ENCODE results near the gene CATSPER1.

The CATSPER1 gene

GRCh38 chr11:66002648-66003225, 23.5 kb downstream of the CATSPER1 start:
- DNase-seq (ENCODE audit: low spot score): no peak

- peak; percentile 96 for DNase-seq (ENCODE audit: low spot score)
Measured at GRCh38 chr11:66001942-66002647, 24.2 kb downstream of the CATSPER1 start, which contains the start of the genes BANF1 and EIF1AD. Gene BANF1 (plus strand): TSS chr11:66002503. CDS start chr11:66003251, 748 bp downstream. Gene EIF1AD (minus strand): TSS chr11:66002157. CDS start chr11:66000389, 1,768 bp downstream.

GRCh38 chr11:65997286-65997685, 29.0 kb downstream of the CATSPER1 start:
- no peak for DNase-seq (ENCODE audit: low spot score)

- no peak for DNase-seq (ENCODE audit: low spot score)
Measured at GRCh38 chr11:65992056-65992455, 34.2 kb downstream of the CATSPER1 start.

- DNase-seq (ENCODE audit: low spot score): peak; percentile 96
Measured at GRCh38 chr11:65988791-65989592, 37.3 kb downstream of the CATSPER1 start.

GRCh38 chr11:65987336-65987735, 38.9 kb downstream of the CATSPER1 start:
- DNase-seq (ENCODE audit: low spot score): no peak

- DNase-seq (ENCODE audit: low spot score): no peak
Measured at GRCh38 chr11:65983589-65983987, 42.7 kb downstream of the CATSPER1 start.

GRCh38 chr11:65982824-65983588, 43.3 kb downstream of the CATSPER1 start:
- no peak for DNase-seq (ENCODE audit: low spot score)

GRCh38 chr11:65981972-65982823, 44.1 kb downstream of the CATSPER1 start:
- DNase-seq (ENCODE audit: low spot score): no peak

- DNase-seq (ENCODE audit: low spot score): no peak
Measured at GRCh38 chr11:65981101-65981740, 45.1 kb downstream of the CATSPER1 start.

GRCh38 chr11:65979261-65979759, 47.0 kb downstream of the CATSPER1 start:
- DNase-seq (ENCODE audit: low spot score): no peak

GRCh38 chr11:65978391-65979238, 47.7 kb downstream of the CATSPER1 start:
- DNase-seq (ENCODE audit: low spot score): no peak

- DNase-seq (ENCODE audit: low spot score): no peak
Measured at GRCh38 chr11:65977621-65978390, 48.5 kb downstream of the CATSPER1 start.

- no peak for DNase-seq (ENCODE audit: low spot score)
Measured at GRCh38 chr11:65976216-65977176, 49.8 kb downstream of the CATSPER1 start.

- no peak for DNase-seq (ENCODE audit: low spot score)
Measured at GRCh38 chr11:65975771-65976170, 50.5 kb downstream of the CATSPER1 start.

GRCh38 chr11:65973439-65974110, 52.7 kb downstream of the CATSPER1 start:
- no peak for DNase-seq (ENCODE audit: low spot score)

GRCh38 chr11:65972116-65972515, 54.2 kb downstream of the CATSPER1 start:
- no peak for DNase-seq (ENCODE audit: low spot score)
